ENCODE measurements around the gene DICER1.

Gene DICER1

GRCh38 chr14:95041477-95042020, 115.8 kb downstream of the DICER1 start:
- Mint-ChIP-seq H3K36me3 (ENCODE audit: low read depth) (no peaks in the 10 kb centered on the region), H3K27me3 (ENCODE audit: low read depth) (no peaks in the 10 kb centered on the region), H3K4me3 (no peak overlapping the region), H3K4me1 (ENCODE audit: low read depth) (no peaks in the 10 kb centered on the region), H3K27ac (no peak overlapping the region), H3K9me3 (no peaks in the 10 kb centered on the region)
- DNase-seq (ENCODE audit: low spot score) = no peak

DNA sequence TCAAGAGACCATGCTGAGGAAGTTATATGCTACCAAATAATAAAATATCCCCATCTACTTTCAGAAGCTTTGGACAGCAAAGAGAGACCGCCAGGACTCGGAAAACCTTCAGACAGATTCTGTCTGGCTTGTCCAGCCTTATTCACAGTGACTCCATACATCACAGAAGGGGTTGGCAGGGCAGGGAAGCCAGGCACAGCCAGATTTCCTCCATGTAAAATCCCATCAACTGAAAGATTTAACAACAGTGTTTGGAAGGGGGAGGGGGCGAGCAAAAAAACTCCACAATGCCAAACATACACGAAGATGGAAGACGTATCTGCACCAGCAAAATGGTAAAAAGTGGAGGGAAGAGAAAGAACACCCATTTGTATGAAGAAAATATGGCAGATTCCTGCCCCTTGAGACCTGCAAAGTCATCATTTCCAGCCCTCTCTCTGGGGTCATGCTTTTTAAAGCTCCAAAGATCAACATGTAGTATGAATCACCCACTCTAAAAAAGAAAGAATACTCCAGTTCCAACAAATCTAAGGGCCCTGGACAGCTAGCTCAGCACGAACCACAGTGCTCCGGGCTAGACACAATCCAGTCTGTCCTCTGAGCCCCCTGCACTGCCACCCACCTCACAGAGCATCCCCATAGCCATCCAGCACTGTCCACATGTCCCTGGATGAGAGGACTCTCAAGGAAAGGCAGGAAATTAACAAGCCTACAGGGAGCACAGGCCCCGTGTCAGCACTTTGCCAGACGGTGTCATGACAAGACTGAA, 116.4 kb downstream of the DICER1 start:
- H3K27ac Mint-ChIP-seq = no peak overlapping the region
- H3K36me3 Mint-ChIP-seq (ENCODE audit: low read depth) = no peaks in the 10 kb centered on the region
- no peaks in the 10 kb centered on the region for H3K27me3 Mint-ChIP-seq (ENCODE audit: low read depth)
- DNase-seq (ENCODE audit: low spot score) = no peak
- no peak overlapping the region for H3K4me3 Mint-ChIP-seq
- no peaks in the 10 kb centered on the region for H3K9me3 Mint-ChIP-seq
- no peaks in the 10 kb centered on the region for H3K4me1 Mint-ChIP-seq (ENCODE audit: low read depth)

DNA sequence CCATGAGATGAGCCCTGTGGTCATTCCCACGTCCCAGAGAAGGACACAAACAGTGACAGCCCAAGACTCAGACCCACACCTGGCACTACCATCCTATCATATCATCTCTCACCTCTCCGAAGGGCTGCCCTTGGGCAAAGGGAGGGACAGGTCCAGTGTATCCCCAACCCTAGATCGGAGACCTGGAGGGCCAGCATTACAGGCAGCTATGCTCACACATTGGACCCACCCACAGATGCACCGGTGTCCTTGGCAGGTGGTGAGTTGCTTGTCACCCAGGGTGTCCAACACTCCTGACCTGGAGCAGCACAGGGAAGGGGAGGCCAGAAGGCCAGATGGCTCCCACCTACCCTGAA, 117.4 kb downstream of the DICER1 start:
- H3K9me3 Mint-ChIP-seq = no peaks in the 10 kb centered on the region
- H3K4me1 Mint-ChIP-seq (ENCODE audit: low read depth) = no peaks in the 10 kb centered on the region
- H3K36me3 Mint-ChIP-seq (ENCODE audit: low read depth) = no peaks in the 10 kb centered on the region
- H3K27me3 Mint-ChIP-seq (ENCODE audit: low read depth) = no peaks in the 10 kb centered on the region
- no peak overlapping the region for H3K27ac Mint-ChIP-seq
- no peak overlapping the region for H3K4me3 Mint-ChIP-seq
- no peak for DNase-seq (ENCODE audit: low spot score)

DNA sequence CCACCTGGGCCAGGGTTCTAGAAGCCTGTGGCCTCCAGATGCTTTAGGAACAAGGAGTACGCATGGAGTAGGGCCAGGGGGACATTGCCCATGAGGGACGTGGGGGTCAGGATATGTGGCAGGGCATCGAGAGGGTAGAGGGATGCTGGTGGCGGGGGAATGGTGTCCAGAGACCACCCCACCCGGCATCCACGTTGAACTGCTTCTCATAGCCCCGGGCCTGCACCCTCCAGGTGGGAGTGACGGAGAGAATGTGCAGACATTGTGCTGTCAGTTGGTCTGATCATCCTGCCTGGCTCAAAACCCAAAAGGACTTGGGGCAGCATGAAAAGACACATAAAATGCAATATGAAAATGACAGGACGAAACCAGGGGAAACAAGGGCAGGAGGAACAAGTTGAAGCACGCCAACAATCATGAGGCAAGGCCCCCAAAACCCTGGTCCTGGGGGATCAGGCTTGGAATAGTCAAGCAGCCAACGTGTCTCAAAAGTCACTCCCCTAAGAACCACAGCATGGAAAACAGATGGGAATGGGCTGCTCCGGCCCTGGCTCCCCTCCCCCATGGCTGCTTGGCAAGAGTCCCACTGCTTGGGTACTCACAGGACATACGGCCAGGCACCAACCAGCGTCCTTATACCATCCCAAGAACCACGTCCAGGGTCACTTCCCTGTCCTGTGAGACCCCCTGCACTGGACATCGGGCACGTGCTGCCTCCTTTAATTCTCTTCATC, 117.9 kb downstream of the DICER1 start:
- H3K4me3 Mint-ChIP-seq = no peak overlapping the region
- H3K27me3 Mint-ChIP-seq (ENCODE audit: low read depth) = no peaks in the 10 kb centered on the region
- H3K4me1 Mint-ChIP-seq (ENCODE audit: low read depth) = no peaks in the 10 kb centered on the region
- H3K36me3 Mint-ChIP-seq (ENCODE audit: low read depth) = no peaks in the 10 kb centered on the region
- H3K27ac Mint-ChIP-seq = no peak overlapping the region
- no peak for DNase-seq (ENCODE audit: low spot score)
- H3K9me3 Mint-ChIP-seq = no peaks in the 10 kb centered on the region

DNA sequence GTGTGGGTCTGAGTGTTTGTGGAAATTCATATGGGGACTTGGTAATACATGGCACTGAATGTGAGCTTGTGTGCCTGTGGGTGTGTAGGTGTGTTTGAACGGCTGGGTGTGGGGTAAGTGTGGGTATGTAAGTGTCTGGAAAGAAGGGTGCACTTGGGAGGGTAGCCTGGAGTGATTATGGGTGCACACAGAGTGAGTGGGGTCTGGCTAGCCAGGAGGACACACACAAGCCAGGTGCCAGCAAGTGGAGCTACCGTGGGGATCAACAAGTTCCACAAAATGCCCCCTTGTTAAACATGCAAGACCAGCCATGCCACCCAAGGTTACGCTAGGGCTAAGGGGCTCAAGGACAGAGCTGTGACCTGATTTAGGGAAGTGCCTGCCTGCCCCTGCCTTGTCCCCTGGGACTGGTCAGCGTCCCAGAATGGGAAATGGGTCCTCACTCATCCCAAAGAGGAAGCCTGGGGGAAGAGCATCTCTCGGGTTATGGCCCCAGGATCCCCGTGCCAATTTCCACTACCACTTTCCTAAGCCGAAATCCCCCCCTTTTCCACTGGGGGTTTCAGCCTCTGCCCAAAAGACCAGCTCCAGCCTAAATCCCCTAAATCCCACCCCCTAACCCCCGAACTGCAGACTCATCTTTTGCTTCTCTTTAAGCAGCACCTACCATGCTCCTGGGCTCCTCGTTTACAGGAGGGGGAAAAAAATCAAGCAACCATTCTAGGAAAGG, 118.6 kb downstream of the DICER1 start:
- H3K36me3 Mint-ChIP-seq (ENCODE audit: low read depth) = no peaks in the 10 kb centered on the region
- H3K4me1 Mint-ChIP-seq (ENCODE audit: low read depth) = no peaks in the 10 kb centered on the region
- no peaks in the 10 kb centered on the region for H3K27me3 Mint-ChIP-seq (ENCODE audit: low read depth)
- H3K4me3 Mint-ChIP-seq = no peak overlapping the region
- H3K9me3 Mint-ChIP-seq = no peaks in the 10 kb centered on the region
- no peak overlapping the region for H3K27ac Mint-ChIP-seq
- no peak for DNase-seq (ENCODE audit: low spot score)

GRCh38 chr14:95037273-95037672, 120.1 kb downstream of the DICER1 start:
- Mint-ChIP-seq H3K9me3 (no peaks in the 10 kb centered on the region), H3K27ac (no peak overlapping the region), H3K27me3 (ENCODE audit: low read depth) (no peaks in the 10 kb centered on the region)

More at GRCh38 chr14:95037273-95037672, 120.1 kb downstream of the DICER1 start:
- DNase-seq (ENCODE audit: low spot score) = no peak
- no peaks in the 10 kb centered on the region for H3K4me1 Mint-ChIP-seq (ENCODE audit: low read depth)
- no peak overlapping the region for H3K4me3 Mint-ChIP-seq
- H3K36me3 Mint-ChIP-seq (ENCODE audit: low read depth) = no peaks in the 10 kb centered on the region
